ENCODE data around the gene SLC38A1.

DNA sequence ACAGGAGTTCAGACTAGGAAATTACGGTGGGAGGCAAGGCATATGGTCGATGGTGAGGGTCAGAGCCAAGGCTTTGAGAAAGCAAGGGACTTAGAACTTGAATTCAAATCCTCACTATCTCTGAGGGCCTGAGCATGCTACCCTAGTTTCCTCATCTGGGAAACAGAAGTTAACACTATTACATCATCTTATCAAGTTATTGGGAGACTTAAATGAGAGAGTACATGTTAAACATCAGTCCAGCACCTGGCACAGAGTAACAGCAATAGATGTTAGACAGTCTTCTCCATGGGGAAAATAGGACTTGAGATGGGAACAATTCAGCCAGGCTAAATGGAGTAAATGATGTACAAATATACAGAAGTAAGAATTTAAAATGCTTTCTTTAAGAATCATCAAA, 38.5 kb downstream of the SLC38A1 start:
- TF ChIP-seq, protein P1, sequence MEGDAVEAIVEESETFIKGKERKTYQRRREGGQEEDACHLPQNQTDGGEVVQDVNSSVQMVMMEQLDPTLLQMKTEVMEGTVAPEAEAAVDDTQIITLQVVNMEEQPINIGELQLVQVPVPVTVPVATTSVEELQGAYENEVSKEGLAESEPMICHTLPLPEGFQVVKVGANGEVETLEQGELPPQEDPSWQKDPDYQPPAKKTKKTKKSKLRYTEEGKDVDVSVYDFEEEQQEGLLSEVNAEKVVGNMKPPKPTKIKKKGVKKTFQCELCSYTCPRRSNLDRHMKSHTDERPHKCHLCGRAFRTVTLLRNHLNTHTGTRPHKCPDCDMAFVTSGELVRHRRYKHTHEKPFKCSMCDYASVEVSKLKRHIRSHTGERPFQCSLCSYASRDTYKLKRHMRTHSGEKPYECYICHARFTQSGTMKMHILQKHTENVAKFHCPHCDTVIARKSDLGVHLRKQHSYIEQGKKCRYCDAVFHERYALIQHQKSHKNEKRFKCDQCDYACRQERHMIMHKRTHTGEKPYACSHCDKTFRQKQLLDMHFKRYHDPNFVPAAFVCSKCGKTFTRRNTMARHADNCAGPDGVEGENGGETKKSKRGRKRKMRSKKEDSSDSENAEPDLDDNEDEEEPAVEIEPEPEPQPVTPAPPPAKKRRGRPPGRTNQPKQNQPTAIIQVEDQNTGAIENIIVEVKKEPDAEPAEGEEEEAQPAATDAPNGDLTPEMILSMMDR (IDR thresholded peaks at IDR 0.05), result no peak
- TF ChIP-seq FOXM1 (IDR thresholded peaks at IDR 0.05; ENCODE audit: low read depth), result no peak
- no peak for TF ChIP-seq RAD21 (IDR thresholded peaks at IDR 0.05; ENCODE audit: low read length)
- TF ChIP-seq, protein P2, sequence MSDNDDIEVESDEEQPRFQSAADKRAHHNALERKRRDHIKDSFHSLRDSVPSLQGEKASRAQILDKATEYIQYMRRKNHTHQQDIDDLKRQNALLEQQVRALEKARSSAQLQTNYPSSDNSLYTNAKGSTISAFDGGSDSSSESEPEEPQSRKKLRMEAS (IDR thresholded peaks at IDR 0.05; ENCODE audit: low read depth), result no peak
- no peak for TF ChIP-seq EZH2phosphoT487 (IDR thresholded peaks at IDR 0.05; ENCODE audit: borderline replicate concordance, low read depth)
- TF ChIP-seq JUND (IDR thresholded peaks at IDR 0.05), result no peak

Measured in SK-N-SH (cell line).